Caco-2 (cell line): ENCODE results near the gene TBL1X. TPM values are rescaled to one million over a fixed set of nuclear protein-coding genes. Genes with fewer than 3 reads are reported as not detected.

Experiments
- BruUV-seq: library from RNA; stranded (reverse); fragments of 400-500 nt; replicated peaks from 2 replicates; lab custom pipeline; 2021; lab: Mats Ljungman, UMichigan
- CTCF ChIA-PET: fragments of 300-600 bp; sonication (Branson Sonifier 250); formaldehyde crosslinking; loops from one replicate; lab custom pipeline; 2022; ENCODE audit warnings: antibody characterized with exemption; lab: Charles Lee
- POLR2A ChIA-PET: fragments of 300-600 bp; sonication (Branson Sonifier 250); formaldehyde crosslinking; loops from one replicate; lab custom pipeline; 2022; ENCODE audit warnings: antibody characterized with exemption; lab: Charles Lee
- DNase-seq, 2 experiments: peaks; one replicate each; pipeline versions ENCODE4 v3.0.0 to v3.0.0-alpha.2; 2020 to 2022
- H3K27me3 ChIP-seq: replicated peaks from 2 replicates; pipeline ENCODE4 v1.6.0; 2011; ENCODE audit warnings: low read length; ENCODE audit not compliant: control insufficient read depth, insufficient read depth
- H3K36me3 ChIP-seq: 2 replicates; pipeline ENCODE4 v1.5.1; 2011; ENCODE audit warnings: low read length; ENCODE audit not compliant: control insufficient read depth, insufficient read depth
- H3K4me1 ChIP-seq: fragments of 250-450 bp; sonication (Bioruptor Pico); 2 replicates; pipeline ENCODE4 v1.5.1; 2020; ENCODE audit warnings: mild to moderate bottlenecking
- H3K4me3 ChIP-seq: 2 replicates; pipeline ENCODE4 v1.5.1; 2011; ENCODE audit warnings: low read depth, mild to moderate bottlenecking, control low read depth, low read length
- H3K9me3 ChIP-seq: fragments of 250-450 bp; sonication (Bioruptor Pico); 2 replicates; pipeline ENCODE4 v1.5.1; 2020; ENCODE audit warnings: mild to moderate bottlenecking, moderate library complexity
- H3K27ac Mint-ChIP-seq: one replicate; pipeline ENCODE4 v1.8.0; 2022; ENCODE audit warnings: mixed read lengths; ENCODE audit not compliant: unreplicated experiment
- H3K27me3 Mint-ChIP-seq: one replicate; pipeline ENCODE4 v1.8.0; 2022; ENCODE audit warnings: mixed read lengths; ENCODE audit not compliant: insufficient read depth, unreplicated experiment
- H3K36me3 Mint-ChIP-seq: one replicate; pipeline ENCODE4 v1.8.0; 2022; ENCODE audit warnings: mild to moderate bottlenecking, mixed read lengths; ENCODE audit not compliant: insufficient read depth, unreplicated experiment
- H3K4me1 Mint-ChIP-seq: one replicate; pipeline ENCODE4 v1.8.0; 2022; ENCODE audit warnings: low read depth, mixed read lengths; ENCODE audit not compliant: unreplicated experiment
- H3K4me3 Mint-ChIP-seq: one replicate; pipeline ENCODE4 v1.8.0; 2022; ENCODE audit warnings: mild to moderate bottlenecking, moderate library complexity, mixed read lengths; ENCODE audit not compliant: unreplicated experiment
- H3K9me3 Mint-ChIP-seq: one replicate; pipeline ENCODE4 v1.8.0; 2022; ENCODE audit warnings: mixed read lengths; ENCODE audit not compliant: unreplicated experiment
- intact Hi-C: fragments of 100-400 bp; cut with micrococcal nuclease; formaldehyde crosslinking; loops from one replicate; pipeline ENCODE4 v1.10.0; 2022; ENCODE audit not compliant: unreplicated experiment
- total RNA-seq: library from RNA; stranded (reverse); gene quantifications from 2 replicates; pipeline ENCODE4 v1.2.3, GENCODE V29; 2022
- TF ChIP-seq, protein P1 (sequence below), 2 experiments: fragments of 200-600 bp in 1 of 2; IDR thresholded peaks; 1 replicate in 1 of 2; 2 replicates in 1 of 2; pipeline versions ENCODE4 v1.5.1 to v1.8.0; 2011 to 2022; ENCODE audit warnings: antibody characterized with exemption in 1 of 2, control low read depth in 1 of 2, inconsistent platforms in 1 of 2, low read depth in 1 of 2, low read length in 1 of 2, mild to moderate bottlenecking in 1 of 2, moderate library complexity in 1 of 2; ENCODE audit not compliant: insufficient read depth in 1 of 2, severe bottlenecking in 1 of 2, unreplicated experiment in 1 of 2

TBL1X gene
- total RNA-seq, 1 experiment from 2014 or later: 84.2 TPM

GRCh38 chrX:9576059-9576458, 111.2 kb downstream of the TBL1X start:
- TF ChIP-seq, protein P1, sequence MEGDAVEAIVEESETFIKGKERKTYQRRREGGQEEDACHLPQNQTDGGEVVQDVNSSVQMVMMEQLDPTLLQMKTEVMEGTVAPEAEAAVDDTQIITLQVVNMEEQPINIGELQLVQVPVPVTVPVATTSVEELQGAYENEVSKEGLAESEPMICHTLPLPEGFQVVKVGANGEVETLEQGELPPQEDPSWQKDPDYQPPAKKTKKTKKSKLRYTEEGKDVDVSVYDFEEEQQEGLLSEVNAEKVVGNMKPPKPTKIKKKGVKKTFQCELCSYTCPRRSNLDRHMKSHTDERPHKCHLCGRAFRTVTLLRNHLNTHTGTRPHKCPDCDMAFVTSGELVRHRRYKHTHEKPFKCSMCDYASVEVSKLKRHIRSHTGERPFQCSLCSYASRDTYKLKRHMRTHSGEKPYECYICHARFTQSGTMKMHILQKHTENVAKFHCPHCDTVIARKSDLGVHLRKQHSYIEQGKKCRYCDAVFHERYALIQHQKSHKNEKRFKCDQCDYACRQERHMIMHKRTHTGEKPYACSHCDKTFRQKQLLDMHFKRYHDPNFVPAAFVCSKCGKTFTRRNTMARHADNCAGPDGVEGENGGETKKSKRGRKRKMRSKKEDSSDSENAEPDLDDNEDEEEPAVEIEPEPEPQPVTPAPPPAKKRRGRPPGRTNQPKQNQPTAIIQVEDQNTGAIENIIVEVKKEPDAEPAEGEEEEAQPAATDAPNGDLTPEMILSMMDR (IDR thresholded peaks at IDR 0.05; ENCODE audit: insufficient read depth in 1 of 2, low read depth in 1 of 2, low read length in 1 of 2, severe bottlenecking in 1 of 2, unreplicated experiment in 1 of 2): no peak
- Histone ChIP-seq H3K9me3 (no peaks in the 10 kb centered on the region), H3K36me3 (peaks cover 1% of the 10 kb centered on the region; the same call in 1 of the 2 replicates), H3K4me3 (no peak overlapping the region), H3K4me1 (peaks cover 20% of the 10 kb centered on the region), H3K27me3 (no peaks in the 10 kb centered on the region)
- DNase-seq: no peak
- no TSS peak for BruUV-seq
- POLR2A ChIA-PET: no interaction called here
- CTCF ChIA-PET: no interaction called here
- Mint-ChIP-seq H3K36me3 (peaks cover 18% of the 10 kb centered on the region), H3K27ac (no peak overlapping the region), H3K27me3 (no peaks in the 10 kb centered on the region), H3K4me1 (peaks cover 15% of the 10 kb centered on the region), H3K9me3 (no peaks in the 10 kb centered on the region), H3K4me3 (no peak overlapping the region)
- intact Hi-C loops: no loop called here

GRCh38 chrX:9577555-9577954, 112.7 kb downstream of the TBL1X start:
- no peak for DNase-seq
- Histone ChIP-seq H3K4me3 (no peak overlapping the region), H3K4me1 (peaks cover 15% of the 10 kb centered on the region), H3K27me3 (no peaks in the 10 kb centered on the region), H3K36me3 (peaks cover 1% of the 10 kb centered on the region; the same call in 1 of the 2 replicates), H3K9me3 (no peaks in the 10 kb centered on the region)
- POLR2A ChIA-PET: no interaction called here
- peaks cover 1% of the 10 kb centered on the region for H3K4me1 Mint-ChIP-seq
- no peaks in the 10 kb centered on the region for H3K27me3 Mint-ChIP-seq
- BruUV-seq: no TSS peak
- intact Hi-C loops: no loop called here
- no peaks in the 10 kb centered on the region for H3K9me3 Mint-ChIP-seq
- CTCF ChIA-PET: no interaction called here
- H3K4me3 Mint-ChIP-seq: no peak overlapping the region
- H3K27ac Mint-ChIP-seq: no peak overlapping the region
- H3K36me3 Mint-ChIP-seq: peaks cover 10% of the 10 kb centered on the region
- TF ChIP-seq, protein P1 (IDR thresholded peaks at IDR 0.05; ENCODE audit: insufficient read depth in 1 of 2, low read depth in 1 of 2, low read length in 1 of 2, severe bottlenecking in 1 of 2, unreplicated experiment in 1 of 2): no peak

GRCh38 chrX:9578083-9578779, 113.4 kb downstream of the TBL1X start:
- Mint-ChIP-seq H3K4me1 (no peaks in the 10 kb centered on the region), H3K27ac (no peak overlapping the region), H3K4me3 (no peak overlapping the region), H3K27me3 (no peaks in the 10 kb centered on the region), H3K9me3 (no peaks in the 10 kb centered on the region), H3K36me3 (peaks cover 10% of the 10 kb centered on the region)
- DNase-seq: no peak
- peaks cover 8% of the 10 kb centered on the region for H3K4me1 ChIP-seq
- intact Hi-C loops: no loop called here
- peaks cover 1% of the 10 kb centered on the region; the same call in 1 of the 2 replicates for H3K36me3 ChIP-seq
- no peaks in the 10 kb centered on the region for H3K9me3 ChIP-seq
- ChIA-PET POLR2A (no interaction called here), CTCF (no interaction called here)
- H3K27me3 ChIP-seq: no peaks in the 10 kb centered on the region
- BruUV-seq: no TSS peak
- TF ChIP-seq, protein P1 (IDR thresholded peaks at IDR 0.05; ENCODE audit: insufficient read depth in 1 of 2, low read depth in 1 of 2, low read length in 1 of 2, severe bottlenecking in 1 of 2, unreplicated experiment in 1 of 2): no peak
- H3K4me3 ChIP-seq: no peak overlapping the region
